PFSK-1 (cell line): Measurements from ENCODE around the gene DHX35.

Experiments used
- FOXP2 ChIP-seq: optimal IDR thresholded peaks from 2 replicates; pipeline ENCODE3; 2011; ENCODE audit warnings: borderline replicate concordance, control low read depth, inconsistent platforms; ENCODE audit not compliant: insufficient read depth; ENCODE audit errors: extremely low read length, extremely low read depth
- POLR2AphosphoS5 ChIP-seq: IDR thresholded peaks from 2 replicates; pipeline ENCODE4 v1.6.1; 2012; ENCODE audit warnings: low read depth, mild to moderate bottlenecking, control low read depth, low read length, moderate library complexity
- SIN3A ChIP-seq: IDR thresholded peaks from 2 replicates; pipeline ENCODE4 v1.6.1; 2012; ENCODE audit warnings: mild to moderate bottlenecking, low read length, moderate library complexity, borderline replicate concordance; ENCODE audit not compliant: insufficient read depth
- TAF1 ChIP-seq: IDR thresholded peaks from 2 replicates; pipeline ENCODE4 v1.6.1; 2012; ENCODE audit warnings: low read length, control low read depth, borderline replicate concordance; ENCODE audit not compliant: insufficient read depth
- TF ChIP-seq, protein P1 (sequence below), 2 experiments: IDR thresholded peaks; 2 replicates each; pipeline versions ENCODE4 v1.6.1 to v1.8.0; 2011 to 2012; ENCODE audit warnings: low read depth in 2 of 2, low read length in 2 of 2, control low read depth in 1 of 2, inconsistent platforms in 1 of 2, mild to moderate bottlenecking in 1 of 2, moderate library complexity in 1 of 2; ENCODE audit not compliant: insufficient read depth in 1 of 2

GRCh38 chr20:39004508-39004907, 42.4 kb downstream of the DHX35 start:
- TF ChIP-seq SIN3A: no peak
- TF ChIP-seq, protein P1, sequence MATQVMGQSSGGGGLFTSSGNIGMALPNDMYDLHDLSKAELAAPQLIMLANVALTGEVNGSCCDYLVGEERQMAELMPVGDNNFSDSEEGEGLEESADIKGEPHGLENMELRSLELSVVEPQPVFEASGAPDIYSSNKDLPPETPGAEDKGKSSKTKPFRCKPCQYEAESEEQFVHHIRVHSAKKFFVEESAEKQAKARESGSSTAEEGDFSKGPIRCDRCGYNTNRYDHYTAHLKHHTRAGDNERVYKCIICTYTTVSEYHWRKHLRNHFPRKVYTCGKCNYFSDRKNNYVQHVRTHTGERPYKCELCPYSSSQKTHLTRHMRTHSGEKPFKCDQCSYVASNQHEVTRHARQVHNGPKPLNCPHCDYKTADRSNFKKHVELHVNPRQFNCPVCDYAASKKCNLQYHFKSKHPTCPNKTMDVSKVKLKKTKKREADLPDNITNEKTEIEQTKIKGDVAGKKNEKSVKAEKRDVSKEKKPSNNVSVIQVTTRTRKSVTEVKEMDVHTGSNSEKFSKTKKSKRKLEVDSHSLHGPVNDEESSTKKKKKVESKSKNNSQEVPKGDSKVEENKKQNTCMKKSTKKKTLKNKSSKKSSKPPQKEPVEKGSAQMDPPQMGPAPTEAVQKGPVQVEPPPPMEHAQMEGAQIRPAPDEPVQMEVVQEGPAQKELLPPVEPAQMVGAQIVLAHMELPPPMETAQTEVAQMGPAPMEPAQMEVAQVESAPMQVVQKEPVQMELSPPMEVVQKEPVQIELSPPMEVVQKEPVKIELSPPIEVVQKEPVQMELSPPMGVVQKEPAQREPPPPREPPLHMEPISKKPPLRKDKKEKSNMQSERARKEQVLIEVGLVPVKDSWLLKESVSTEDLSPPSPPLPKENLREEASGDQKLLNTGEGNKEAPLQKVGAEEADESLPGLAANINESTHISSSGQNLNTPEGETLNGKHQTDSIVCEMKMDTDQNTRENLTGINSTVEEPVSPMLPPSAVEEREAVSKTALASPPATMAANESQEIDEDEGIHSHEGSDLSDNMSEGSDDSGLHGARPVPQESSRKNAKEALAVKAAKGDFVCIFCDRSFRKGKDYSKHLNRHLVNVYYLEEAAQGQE (IDR thresholded peaks at IDR 0.05; ENCODE audit: insufficient read depth in 1 of 2, low read depth in 2 of 2, low read length in 2 of 2): no peak
- TF ChIP-seq POLR2AphosphoS5: no peak
- no peak for TF ChIP-seq TAF1
- TF ChIP-seq FOXP2: no peak
